CD4-positive, alpha-beta T cell (primary cell): Measurements from ENCODE around the gene ERCC2. TPM values are rescaled to one million over a fixed set of nuclear protein-coding genes. Genes with fewer than 3 reads are reported as not detected.

Experiments used
- ATAC-seq: fragments of 200-7000 bp; cut with Tn5 transposase; one replicate; pipeline ENCODE4 v1.10.0; 2022; ENCODE audit warnings: mild to moderate bottlenecking; ENCODE audit not compliant: poor library complexity
- CTCF ChIA-PET: fragments of 350-600 bp; sonication (Branson Sonifier 250); formaldehyde crosslinking; loops from one replicate; lab custom pipeline; 2021; ENCODE audit warnings: antibody characterized with exemption, inconsistent platforms; lab: Charles Lee
- POLR2A ChIA-PET: fragments of 350-600 bp; sonication (Branson Sonifier 250); formaldehyde crosslinking; loops from one replicate; lab custom pipeline; 2021; ENCODE audit warnings: antibody characterized with exemption, inconsistent platforms; lab: Charles Lee
- DNase-seq, 14 experiments: peaks; one replicate each; pipeline ENCODE4 v3.0.0-alpha.2; 2013 to 2020; ENCODE audit warnings: mixed read lengths in 2 of 14
- H3K27ac ChIP-seq, 2 donors: one replicate each; pipeline versions ENCODE4 v1.5.1 to v1.7.0; 2013; ENCODE audit warnings: low read length in 2 of 2, low read depth in 1 of 2, mild to moderate bottlenecking in 1 of 2
- H3K27me3 ChIP-seq, 2 experiments: 1 replicate in 1 of 2; 2 replicates in 1 of 2; pipeline versions ENCODE4 v1.6.1 to v1.7.0; 2013; ENCODE audit warnings: low read length in 2 of 2, control low read depth in 1 of 2, mild to moderate bottlenecking in 1 of 2, moderate library complexity in 1 of 2; ENCODE audit not compliant: insufficient read depth in 2 of 2, control insufficient read depth in 1 of 2
- H3K36me3 ChIP-seq: one replicate; pipeline ENCODE4 v1.6.1; 2013; ENCODE audit warnings: low read length, control low read depth; ENCODE audit not compliant: insufficient read depth
- H3K4me1 ChIP-seq: one replicate; pipeline ENCODE4 v1.6.1; 2013; ENCODE audit warnings: low read length, control low read depth; ENCODE audit not compliant: insufficient read depth
- H3K4me3 ChIP-seq: one replicate; pipeline ENCODE4 v1.5.1; 2013; ENCODE audit warnings: mild to moderate bottlenecking, low read length, moderate library complexity
- H3K9me3 ChIP-seq, 2 experiments: 1 replicate in 1 of 2; 2 replicates in 1 of 2; pipeline versions ENCODE4 v1.6.1 to v1.7.0; 2013; ENCODE audit warnings: low read length in 2 of 2, mild to moderate bottlenecking in 2 of 2, control low read depth in 1 of 2, moderate library complexity in 1 of 2; ENCODE audit not compliant: control insufficient read depth in 1 of 2, insufficient read depth in 1 of 2
- H3K27ac Mint-ChIP-seq: one replicate; pipeline ENCODE4 v1.8.0; 2020; ENCODE audit warnings: mixed read lengths
- H3K27me3 Mint-ChIP-seq: one replicate; pipeline ENCODE4 v1.8.0; 2021; ENCODE audit warnings: mixed read lengths
- H3K36me3 Mint-ChIP-seq: one replicate; pipeline ENCODE4 v1.8.0; 2021; ENCODE audit warnings: low read depth, mixed read lengths
- H3K4me1 Mint-ChIP-seq: one replicate; pipeline ENCODE4 v1.8.0; 2021; ENCODE audit warnings: low read depth, mixed read lengths
- H3K4me3 Mint-ChIP-seq: one replicate; pipeline ENCODE4 v1.8.0; 2020; ENCODE audit warnings: mild to moderate bottlenecking, mixed read lengths
- H3K9me3 Mint-ChIP-seq: one replicate; pipeline ENCODE4 v1.8.0; 2020; ENCODE audit warnings: mixed read lengths
- intact Hi-C, 2 experiments: fragments of 100-400 bp; cut with DNase I in 1 of 2; cut with micrococcal nuclease in 1 of 2; formaldehyde crosslinking; loops; one replicate each; pipeline versions ENCODE4 v1.15.1 to v1.9.0; 2023 to 2025; cut with DNase I, micrococcal nuclease
- total RNA-seq, 174 experiments: library from RNA in 2 of 174; stranded (reverse) in 2 of 174; gene quantifications; one replicate each; pipeline ENCODE4 v1.2.3 and lab custom pipeline; 2021 to 2026
- TF ChIP-seq, protein P1 (sequence below): fragments of 200-600 bp; IDR thresholded peaks from one replicate; pipeline ENCODE4 v1.8.0; 2022; ENCODE audit warnings: antibody characterized with exemption, mild to moderate bottlenecking

The ERCC2 gene
- total RNA-seq, 2 experiments from 2014 or later: 8.7 to 9.6 TPM

- Histone ChIP-seq H3K9me3 (peaks cover 0 to 6% of the 10 kb centered on the region in 2 experiments), H3K36me3 (peaks cover 20% of the 10 kb centered on the region), H3K4me1 (no peaks in the 10 kb centered on the region), H3K27ac (no peak overlapping the region), H3K4me3 (no peak overlapping the region), H3K27me3 (no peaks in the 10 kb centered on the region)
- H3K27ac Mint-ChIP-seq: no peak overlapping the region
- ChIA-PET CTCF (no interaction called here), POLR2A (no interaction called here)
- no peaks in the 10 kb centered on the region for H3K9me3 Mint-ChIP-seq
- intact Hi-C loops: no loop called here
- no peak for ATAC-seq
- no peaks in the 10 kb centered on the region for H3K4me1 Mint-ChIP-seq
- DNase-seq: no peak
- H3K4me3 Mint-ChIP-seq: no peak overlapping the region
- no peaks in the 10 kb centered on the region for H3K27me3 Mint-ChIP-seq
- peaks cover 48% of the 10 kb centered on the region for H3K36me3 Mint-ChIP-seq
- TF ChIP-seq, protein P1, sequence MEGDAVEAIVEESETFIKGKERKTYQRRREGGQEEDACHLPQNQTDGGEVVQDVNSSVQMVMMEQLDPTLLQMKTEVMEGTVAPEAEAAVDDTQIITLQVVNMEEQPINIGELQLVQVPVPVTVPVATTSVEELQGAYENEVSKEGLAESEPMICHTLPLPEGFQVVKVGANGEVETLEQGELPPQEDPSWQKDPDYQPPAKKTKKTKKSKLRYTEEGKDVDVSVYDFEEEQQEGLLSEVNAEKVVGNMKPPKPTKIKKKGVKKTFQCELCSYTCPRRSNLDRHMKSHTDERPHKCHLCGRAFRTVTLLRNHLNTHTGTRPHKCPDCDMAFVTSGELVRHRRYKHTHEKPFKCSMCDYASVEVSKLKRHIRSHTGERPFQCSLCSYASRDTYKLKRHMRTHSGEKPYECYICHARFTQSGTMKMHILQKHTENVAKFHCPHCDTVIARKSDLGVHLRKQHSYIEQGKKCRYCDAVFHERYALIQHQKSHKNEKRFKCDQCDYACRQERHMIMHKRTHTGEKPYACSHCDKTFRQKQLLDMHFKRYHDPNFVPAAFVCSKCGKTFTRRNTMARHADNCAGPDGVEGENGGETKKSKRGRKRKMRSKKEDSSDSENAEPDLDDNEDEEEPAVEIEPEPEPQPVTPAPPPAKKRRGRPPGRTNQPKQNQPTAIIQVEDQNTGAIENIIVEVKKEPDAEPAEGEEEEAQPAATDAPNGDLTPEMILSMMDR: no peak
These were observed 13.0 kb downstream of the ERCC2 start for GRCh38 chr19:45357445-45357783.

- no peak overlapping the region for H3K4me3 Mint-ChIP-seq
- POLR2A ChIA-PET: no interaction called here
- H3K4me1 Mint-ChIP-seq: no peaks in the 10 kb centered on the region
- H3K27me3 ChIP-seq: no peaks in the 10 kb centered on the region
- TF ChIP-seq, protein P1: no peak
- H3K4me3 ChIP-seq: no peak overlapping the region
- ATAC-seq (no peak), DNase-seq (no peak)
- H3K27me3 Mint-ChIP-seq: no peaks in the 10 kb centered on the region
- H3K27ac Mint-ChIP-seq: no peak overlapping the region
- no peaks in the 10 kb centered on the region for H3K9me3 Mint-ChIP-seq
- intact Hi-C loops: no loop called here
- no peak overlapping the region for H3K27ac ChIP-seq
- peaks cover 0 to 6% of the 10 kb centered on the region in 2 experiments for H3K9me3 ChIP-seq
- CTCF ChIA-PET: no interaction called here
- H3K36me3 Mint-ChIP-seq: peaks cover 46% of the 10 kb centered on the region
- no peaks in the 10 kb centered on the region for H3K4me1 ChIP-seq
- H3K36me3 ChIP-seq: peaks cover 21% of the 10 kb centered on the region
These were observed 13.5 kb downstream of the ERCC2 start for GRCh38 chr19:45356760-45357444.

GRCh38 chr19:45355910-45356309 is 14.5 kb downstream of the ERCC2 start:
- POLR2A ChIA-PET: no interaction called here
- no peak overlapping the region for H3K4me3 Mint-ChIP-seq
- H3K4me3 ChIP-seq: no peak overlapping the region
- H3K27me3 Mint-ChIP-seq: no peaks in the 10 kb centered on the region
- H3K9me3 Mint-ChIP-seq: no peaks in the 10 kb centered on the region
- no peaks in the 10 kb centered on the region for H3K4me1 ChIP-seq
- H3K36me3 Mint-ChIP-seq: peaks cover 39% of the 10 kb centered on the region
- H3K36me3 ChIP-seq: peaks cover 26% of the 10 kb centered on the region
- TF ChIP-seq, protein P1: no peak
- H3K27me3 ChIP-seq: no peaks in the 10 kb centered on the region
- ATAC-seq (no peak), DNase-seq (no peak)
- CTCF ChIA-PET: interaction anchor here (0.8 kb wide), 1 partner anchor 83 kb away, joined by 3 read pairs; no protein-coding TSS in a partner anchor
- no peaks in the 10 kb centered on the region for H3K4me1 Mint-ChIP-seq
- intact Hi-C loops: no loop called here
- no peak overlapping the region for H3K27ac ChIP-seq
- H3K27ac Mint-ChIP-seq: no peak overlapping the region
- H3K9me3 ChIP-seq: peaks cover 0 to 6% of the 10 kb centered on the region in 2 experiments
